Measurements from ENCODE around the gene STING1.

- TF ChIP-seq CTCF (IDR thresholded peaks at IDR 0.05) = no peak
- TF ChIP-seq EZH2 (IDR thresholded peaks at IDR 0.05; ENCODE audit: borderline replicate concordance, insufficient read depth, low read depth, low read length, poor library complexity, severe bottlenecking) = no peak
Observed at GRCh38 chr5:139439013-139439903, 43.3 kb downstream of the STING1 start, which contains the start of gene DNAJC18.

All from B cell (primary cell).